ENCODE results near the gene TRAFD1. TPM values are rescaled to one million over a fixed set of nuclear protein-coding genes. Genes with fewer than 3 reads are reported as not detected.
"Not testable (repeated sequence)": the region's sequence is repeated elsewhere in the genome, so short reads cannot be mapped to it uniquely, and the experiment has no call there.

The TRAFD1 gene
- total and polyA plus RNA-seq, 3 donors from 2014 or later: 46.6 to 77.3 (median 53.6) TPM

DNA sequence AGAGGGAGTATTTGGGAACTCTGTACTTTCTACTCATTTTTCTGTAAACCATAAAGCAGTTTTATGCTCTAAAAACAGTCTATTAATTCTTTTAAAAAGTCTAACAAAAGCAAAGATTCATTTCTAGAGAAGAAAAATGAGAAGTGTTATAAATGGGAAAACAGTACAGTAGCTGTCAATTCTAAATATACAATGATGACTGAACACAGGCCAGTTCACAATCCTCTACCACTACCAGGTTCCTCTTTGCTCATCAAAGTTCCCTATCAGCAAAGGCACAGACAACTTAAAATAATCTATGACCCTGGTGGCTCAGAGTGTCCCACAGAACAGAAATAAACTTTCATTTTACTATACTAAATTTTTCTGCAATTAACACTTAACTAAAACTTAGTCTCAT lies 29.3 kb upstream of the TRAFD1 start:
- DNase-seq: no peak
- H3K4me1 ChIP-seq: peaks cover 8% of the 10 kb centered on the region
- TF ChIP-seq, protein P1, sequence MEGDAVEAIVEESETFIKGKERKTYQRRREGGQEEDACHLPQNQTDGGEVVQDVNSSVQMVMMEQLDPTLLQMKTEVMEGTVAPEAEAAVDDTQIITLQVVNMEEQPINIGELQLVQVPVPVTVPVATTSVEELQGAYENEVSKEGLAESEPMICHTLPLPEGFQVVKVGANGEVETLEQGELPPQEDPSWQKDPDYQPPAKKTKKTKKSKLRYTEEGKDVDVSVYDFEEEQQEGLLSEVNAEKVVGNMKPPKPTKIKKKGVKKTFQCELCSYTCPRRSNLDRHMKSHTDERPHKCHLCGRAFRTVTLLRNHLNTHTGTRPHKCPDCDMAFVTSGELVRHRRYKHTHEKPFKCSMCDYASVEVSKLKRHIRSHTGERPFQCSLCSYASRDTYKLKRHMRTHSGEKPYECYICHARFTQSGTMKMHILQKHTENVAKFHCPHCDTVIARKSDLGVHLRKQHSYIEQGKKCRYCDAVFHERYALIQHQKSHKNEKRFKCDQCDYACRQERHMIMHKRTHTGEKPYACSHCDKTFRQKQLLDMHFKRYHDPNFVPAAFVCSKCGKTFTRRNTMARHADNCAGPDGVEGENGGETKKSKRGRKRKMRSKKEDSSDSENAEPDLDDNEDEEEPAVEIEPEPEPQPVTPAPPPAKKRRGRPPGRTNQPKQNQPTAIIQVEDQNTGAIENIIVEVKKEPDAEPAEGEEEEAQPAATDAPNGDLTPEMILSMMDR (IDR thresholded peaks at IDR 0.05): no peak
- no peak for TF ChIP-seq POLR2A (IDR thresholded peaks at IDR 0.05)
- no peaks in the 10 kb centered on the region for H3K36me3 ChIP-seq (ENCODE audit: low read depth, missing control alignments)
- no peaks in the 10 kb centered on the region for H3K27me3 ChIP-seq
- intact Hi-C loops (cut with DNase I; ENCODE audit: low total_unique reads): no loop called here
- H3K9me3 ChIP-seq: no peaks in the 10 kb centered on the region
- H3K4me3 ChIP-seq: no peak overlapping the region
- H3K27ac ChIP-seq: no peak overlapping the region

DNA sequence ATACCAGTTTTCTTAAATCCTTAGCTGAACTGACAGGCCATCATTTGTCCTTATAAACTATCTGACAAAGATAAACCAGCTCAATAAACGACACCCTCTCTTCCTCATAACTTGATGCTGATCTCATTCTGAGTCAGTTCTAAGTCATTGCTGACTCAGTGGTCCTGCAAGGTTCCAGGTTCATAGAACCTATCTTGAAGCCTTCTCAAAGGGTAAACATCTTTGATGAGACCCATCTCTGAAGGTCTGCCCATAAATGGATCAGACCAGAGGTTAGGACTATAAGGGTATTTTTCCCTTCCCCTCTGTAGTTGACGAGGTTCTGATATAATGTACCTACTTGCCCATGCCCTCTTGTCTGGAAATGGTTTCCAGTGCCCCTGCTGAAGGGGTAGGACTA lies 28.7 kb upstream of the TRAFD1 start:
- H3K4me3 ChIP-seq: no peak overlapping the region
- peaks cover 8% of the 10 kb centered on the region for H3K4me1 ChIP-seq
- no peak overlapping the region for H3K27ac ChIP-seq
- H3K27me3 ChIP-seq: no peaks in the 10 kb centered on the region
- no peaks in the 10 kb centered on the region for H3K9me3 ChIP-seq
- no peaks in the 10 kb centered on the region for H3K36me3 ChIP-seq (ENCODE audit: low read depth, missing control alignments)
- 68 to 75% methylated on average over 2 of the region's 2 CpGs for WGBS, 2 donors
- TF ChIP-seq, protein P1 (IDR thresholded peaks at IDR 0.05): no peak
- TF ChIP-seq POLR2A (IDR thresholded peaks at IDR 0.05): no peak
- no peak for DNase-seq
- intact Hi-C loops (cut with DNase I; ENCODE audit: low total_unique reads): no loop called here

GRCh38 chr12:112097641-112098040 lies 27.7 kb upstream of the TRAFD1 start:
- Histone ChIP-seq H3K4me3 (no peak overlapping the region), H3K9me3 (no peaks in the 10 kb centered on the region), H3K36me3 (ENCODE audit: low read depth, missing control alignments) (no peaks in the 10 kb centered on the region), H3K27ac (no peak overlapping the region), H3K4me1 (peaks cover 8% of the 10 kb centered on the region), H3K27me3 (no peaks in the 10 kb centered on the region)
- 92 to 95% methylated on average over 8 of the region's 8 CpGs for WGBS, 2 donors
- DNase-seq: no peak
- intact Hi-C loops (cut with DNase I; ENCODE audit: low total_unique reads): no loop called here
- TF ChIP-seq POLR2A (IDR thresholded peaks at IDR 0.05): no peak
- TF ChIP-seq, protein P1 (IDR thresholded peaks at IDR 0.05): no peak

DNA sequence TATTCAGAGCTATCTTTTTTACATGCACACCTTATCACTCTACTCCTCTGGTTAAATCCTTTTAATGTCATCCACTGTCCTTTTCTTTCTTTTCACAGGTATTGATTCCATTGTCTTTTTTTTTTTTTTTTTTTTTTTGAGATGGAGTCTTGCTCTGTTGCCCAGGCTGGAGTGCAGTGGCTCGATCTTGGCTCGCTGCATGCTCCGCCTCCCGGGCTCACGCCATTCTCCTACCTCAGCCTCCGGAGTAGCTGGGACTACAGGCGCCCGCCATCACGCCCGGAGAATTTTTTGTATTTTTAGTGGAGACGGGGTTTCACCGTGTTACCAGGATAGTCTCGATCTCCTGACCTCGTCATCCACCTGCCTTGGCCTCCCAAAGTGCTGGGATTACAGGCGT lies 24.9 kb upstream of the TRAFD1 start:
- intact Hi-C loops (cut with DNase I; ENCODE audit: low total_unique reads); DNase-seq; H3K27me3 ChIP-seq; H3K4me1 ChIP-seq; H3K4me3 ChIP-seq; H3K9me3 ChIP-seq; H3K36me3 ChIP-seq (ENCODE audit: low read depth, missing control alignments); H3K27ac ChIP-seq: not testable (repeated sequence)
- 95 to 98% methylated on average over 15 of the region's 15 CpGs for WGBS, 2 donors

- WGBS, 2 donors: 91 to 95% methylated on average over 4 of the region's 4 CpGs
- Histone ChIP-seq H3K27ac (no peak overlapping the region), H3K4me3 (no peak overlapping the region), H3K9me3 (no peaks in the 10 kb centered on the region), H3K4me1 (peaks cover 13% of the 10 kb centered on the region), H3K27me3 (no peaks in the 10 kb centered on the region), H3K36me3 (ENCODE audit: low read depth, missing control alignments) (no peaks in the 10 kb centered on the region)
- no peak for DNase-seq
- intact Hi-C loops (cut with DNase I; ENCODE audit: low total_unique reads): no loop called here
- TF ChIP-seq, protein P1 (IDR thresholded peaks at IDR 0.05): no peak
- TF ChIP-seq POLR2A (IDR thresholded peaks at IDR 0.05): no peak
Measured at GRCh38 chr12:112102127-112102526, 23.2 kb upstream of the TRAFD1 start.

- peaks cover 13% of the 10 kb centered on the region for H3K4me1 ChIP-seq
- H3K27me3 ChIP-seq; intact Hi-C loops (cut with DNase I; ENCODE audit: low total_unique reads); H3K9me3 ChIP-seq; H3K27ac ChIP-seq; H3K36me3 ChIP-seq (ENCODE audit: low read depth, missing control alignments); DNase-seq; H3K4me3 ChIP-seq: not testable (repeated sequence)
- 92 to 95% methylated on average over 19 of the region's 19 CpGs for WGBS, 2 donors
Measured at GRCh38 chr12:112102746-112103145, 22.6 kb upstream of the TRAFD1 start.
